ENCODE data around the gene SAMD4B. TPM values are rescaled to one million over a fixed set of nuclear protein-coding genes. Genes with fewer than 3 reads are reported as not detected.

SAMD4B gene
- total RNA-seq, 1 experiment from 2014 or later, result 135 TPM

GRCh38 chr19:39407660-39408391 lies 65.6 kb downstream of the SAMD4B start:
- Mint-ChIP-seq H3K27ac (peak overlapping the region in 2 of 3 experiments; percentile 51 to 81; a peak in 4 of 7 replicates), H3K27me3 (ENCODE audit: low read depth) (peaks cover 1% of the 10 kb centered on the region; the same call in 1 of the 2 replicates), H3K9me3 (no peaks in the 10 kb centered on the region; a peak in 1 of 5 replicates), H3K4me3 (peak overlapping the region; percentile 83 to 92), H3K36me3 (ENCODE audit: insufficient read depth in 1 of 3, low read depth in 3 of 3) (peaks cover 8 to 13% (median 11%) of the 10 kb centered on the region in 3 experiments), H3K4me1 (peaks cover 37 to 51% of the 10 kb centered on the region in 2 experiments)
- no peak overlapping the region for H4K5ac ChIP-seq (ENCODE audit: insufficient read length, low read depth, low read length)
- WGBS (ENCODE audit: extremely low coverage, insufficient read length, low lambda C conversion rate), result no CpG with 5 or more reads among the region's 40 CpGs
- no peak overlapping the region for H3K56ac ChIP-seq (ENCODE audit: insufficient read length, low read depth, low read length)
- no peak overlapping the region for H2BK15ac ChIP-seq (ENCODE audit: low read depth, low read length)
- no peak overlapping the region for H2BK120ac ChIP-seq (ENCODE audit: low read depth, low read length, poor library complexity, severe bottlenecking)
- H3K18ac ChIP-seq (ENCODE audit: insufficient read length, low read depth, low read length), result no peak overlapping the region
- H3K23me2 ChIP-seq (ENCODE audit: insufficient read length, low read depth, low read length, poor library complexity, severe bottlenecking), result peaks cover 26% of the 10 kb centered on the region
- TF ChIP-seq CTCF (conservative IDR thresholded peaks at IDR 0.05), result no peak
- no peak overlapping the region for H3T11ph ChIP-seq (ENCODE audit: low read length)
- H2BK12ac ChIP-seq (ENCODE audit: insufficient read length, low read depth, low read length), result no peak overlapping the region
- H3K14ac ChIP-seq (ENCODE audit: insufficient read depth, low read length), result peak overlapping the region; percentile 31; the same call in 1 of the 2 replicates
- no peak overlapping the region for H2BK5ac ChIP-seq (ENCODE audit: insufficient read length, low read length)
- H3K9ac ChIP-seq (ENCODE audit: extremely low read depth, insufficient read length, low read length), result peak overlapping the region; percentile 28
- no peak overlapping the region for H2AK5ac ChIP-seq (ENCODE audit: insufficient read length, low read length)
- H2AFZ ChIP-seq (ENCODE audit: low read length), result no peak overlapping the region
- H2BK20ac ChIP-seq (ENCODE audit: low read depth, low read length, poor library complexity, severe bottlenecking), result no peak overlapping the region
- peaks cover 3% of the 10 kb centered on the region; the same call in 1 of the 2 replicates for H3K79me2 ChIP-seq (ENCODE audit: insufficient read depth, low read length)
- no peak overlapping the region for H3K27ac ChIP-seq (ENCODE audit: insufficient read length, low read depth, low read length)
- no peaks in the 10 kb centered on the region for H3K79me1 ChIP-seq (ENCODE audit: insufficient read depth, low read depth, low read length, poor library complexity, severe bottlenecking)
- no peaks in the 10 kb centered on the region for H3K9me3 ChIP-seq (ENCODE audit: control insufficient read depth, low read depth, low read length)
- no peak for DNase-seq
- peaks cover 2% of the 10 kb centered on the region for H4K20me1 ChIP-seq (ENCODE audit: control insufficient read depth, insufficient read depth, insufficient read length)
- H3K4ac ChIP-seq (ENCODE audit: low read depth, low read length), result no peak overlapping the region
- H3K4me1 ChIP-seq (ENCODE audit: insufficient read depth, low read length), result peaks cover 6% of the 10 kb centered on the region; the same call in 1 of the 2 replicates
- H4K8ac ChIP-seq (replicated peaks; ENCODE audit: insufficient read length, low read depth, low read length), result no peak overlapping the region
- peak overlapping the region; percentile 74 for H3K4me2 ChIP-seq (ENCODE audit: insufficient read depth, insufficient read length, low read length)
- H4K91ac ChIP-seq (ENCODE audit: insufficient read length, low read depth, low read length), result no peak overlapping the region
- no peaks in the 10 kb centered on the region for H3K27me3 ChIP-seq (ENCODE audit: insufficient read depth, low read length)
- no peak overlapping the region for H3K23ac ChIP-seq (ENCODE audit: insufficient read length, low read depth, low read length)
